CD14-positive monocyte (primary cell): ENCODE results near the gene CHD3. TPM values are rescaled to one million over a fixed set of nuclear protein-coding genes. Genes with fewer than 3 reads are reported as not detected.

Experiments
- DNase-seq, 3 donors: peaks; one replicate each; pipeline ENCODE4 v3.0.0-alpha.2; 2011 to 2022
- H2AFZ ChIP-seq: 2 replicates; pipeline ENCODE4 v1.6.0; 2012; ENCODE audit warnings: mild to moderate bottlenecking, low read depth, low read length, inconsistent platforms; ENCODE audit not compliant: insufficient read depth, poor library complexity, severe bottlenecking
- H3K27ac ChIP-seq, 2 donors: 1 replicate in 1 of 2; 2 replicates in 1 of 2; pipeline ENCODE4 v1.5.1; 2012 to 2013; ENCODE audit warnings: low read length in 2 of 2, control low read depth in 1 of 2, inconsistent platforms in 1 of 2, low read depth in 1 of 2, mild to moderate bottlenecking in 1 of 2
- H3K27me3 ChIP-seq, 2 donors: one replicate each; pipeline versions ENCODE4 v1.6.0 to v1.6.1; 2011 to 2013; ENCODE audit warnings: low read length in 2 of 2; ENCODE audit not compliant: control insufficient read depth in 2 of 2, insufficient read depth in 2 of 2
- H3K36me3 ChIP-seq, 2 donors: replicated peaks in 1 of 2; 1 replicate in 1 of 2; 2 replicates in 1 of 2; pipeline versions ENCODE4 v1.5.1 to v1.6.1; 2012 to 2013; ENCODE audit warnings: low read length in 2 of 2, control low read depth in 1 of 2, inconsistent platforms in 1 of 2, mild to moderate bottlenecking in 1 of 2; ENCODE audit not compliant: insufficient read depth in 2 of 2, control insufficient read depth in 1 of 2
- H3K4me1 ChIP-seq, 2 donors: 1 replicate in 1 of 2; 2 replicates in 1 of 2; pipeline versions ENCODE4 v1.5.1 to v1.6.1; 2012 to 2013; ENCODE audit warnings: low read length in 2 of 2, control low read depth in 1 of 2, inconsistent platforms in 1 of 2, mild to moderate bottlenecking in 1 of 2, moderate library complexity in 1 of 2; ENCODE audit not compliant: insufficient read depth in 2 of 2, control insufficient read depth in 1 of 2
- H3K4me2 ChIP-seq: replicated peaks from 2 replicates; pipeline ENCODE3; 2012; ENCODE audit warnings: low read length, moderate library complexity, mild to moderate bottlenecking; ENCODE audit not compliant: poor library complexity, severe bottlenecking; ENCODE audit errors: extremely low read depth
- H3K4me3 ChIP-seq, 3 experiments: fragments of 200-600 bp in 1 of 3; sonication (generic) in 1 of 3; replicated peaks in 1 of 3; 1 replicate in 2 of 3; 2 replicates in 1 of 3; pipeline ENCODE4 v1.5.1; 2011 to 2013; ENCODE audit warnings: low read length in 3 of 3, mild to moderate bottlenecking in 3 of 3, control low read depth in 2 of 3, low read depth in 2 of 3, inconsistent platforms in 1 of 3, moderate library complexity in 1 of 3
- H3K79me2 ChIP-seq: 2 replicates; pipeline ENCODE4 v1.6.0; 2012; ENCODE audit warnings: mild to moderate bottlenecking, control low read depth, inconsistent platforms, low read length, moderate library complexity; ENCODE audit not compliant: insufficient read depth
- H3K9ac ChIP-seq: 2 replicates; pipeline ENCODE4 v1.6.0; 2017; ENCODE audit warnings: low read length, mild to moderate bottlenecking; ENCODE audit not compliant: insufficient read depth, poor library complexity, severe bottlenecking
- H3K9me3 ChIP-seq, 2 donors: replicated peaks in 1 of 2; 1 replicate in 1 of 2; 2 replicates in 1 of 2; pipeline versions ENCODE4 v1.5.1 to v1.6.1; 2012 to 2013; ENCODE audit warnings: low read length in 2 of 2, control low read depth in 1 of 2; ENCODE audit not compliant: control insufficient read depth in 1 of 2, insufficient read depth in 1 of 2
- H4K20me1 ChIP-seq: 2 replicates; pipeline ENCODE4 v1.6.0; 2012; ENCODE audit warnings: mild to moderate bottlenecking, low read length, control low read depth, moderate library complexity; ENCODE audit not compliant: insufficient read depth
- H3K27ac Mint-ChIP-seq, 7 donors: one replicate each; pipeline ENCODE4 v1.8.0; 2020; ENCODE audit warnings: mild to moderate bottlenecking in 7 of 7, mixed read lengths in 7 of 7, moderate library complexity in 6 of 7, inconsistent platforms in 2 of 7
- H3K27me3 Mint-ChIP-seq, 3 donors: one replicate each; pipeline ENCODE4 v1.8.0; 2021 to 2022; ENCODE audit warnings: low read depth in 3 of 3, mild to moderate bottlenecking in 3 of 3, mixed read lengths in 3 of 3, moderate library complexity in 3 of 3, inconsistent platforms in 1 of 3
- H3K36me3 Mint-ChIP-seq, 2 donors: one replicate each; pipeline ENCODE4 v1.8.0; 2020; ENCODE audit warnings: mixed read lengths in 2 of 2, inconsistent platforms in 1 of 2, mild to moderate bottlenecking in 1 of 2
- H3K4me1 Mint-ChIP-seq: one replicate; pipeline ENCODE4 v1.8.0; 2020; ENCODE audit warnings: mild to moderate bottlenecking, mixed read lengths
- H3K4me3 Mint-ChIP-seq, 2 donors: one replicate each; pipeline ENCODE4 v1.8.0; 2020; ENCODE audit warnings: mild to moderate bottlenecking in 2 of 2, mixed read lengths in 2 of 2, moderate library complexity in 1 of 2
- H3K9me3 Mint-ChIP-seq, 7 donors: one replicate each; pipeline ENCODE4 v1.8.0; 2020 to 2022; ENCODE audit warnings: mixed read lengths in 7 of 7, mild to moderate bottlenecking in 6 of 7, moderate library complexity in 6 of 7, inconsistent platforms in 2 of 7
- CTCF ChIP-seq: fragments of 200-600 bp; IDR thresholded peaks from one replicate; pipeline ENCODE4 v1.8.0; 2022; ENCODE audit warnings: antibody characterized with exemption, mild to moderate bottlenecking
- WGBS: methylation state at CpG from one replicate; pipeline ENCODE4 v1.1.5; 2013; ENCODE audit warnings: missing lambda C conversion rate; ENCODE audit not compliant: insufficient coverage; 5-methylcytosine and 5-hydroxymethylcytosine counted together
- intact Hi-C, 2 donors: fragments of 100-400 bp; cut with micrococcal nuclease; formaldehyde crosslinking; loops; one replicate each; pipeline versions ENCODE4 v1.15.0 to v1.15.1; 2023
- polyA plus RNA-seq, 3 donors: library from polyadenylated mRNA; depleted of rRNA in 1 of 3; unstranded in 2 of 3; stranded (reverse) in 1 of 3; fragments of 300-500 nt in 2 of 3; fragments of >200 nt in 1 of 3; fragmentation: Illumina TruSeq in 2 of 3; gene quantifications; 1 replicate in 2 of 3; 2 replicates in 1 of 3; pipeline ENCODE4 v1.2.3, GENCODE V29; 2012 to 2021

CHD3 gene
- polyA plus RNA-seq, 3 donors, result 0.55 to 67.9 (median 0.91) TPM

- H2AFZ ChIP-seq, result peak overlapping the region; percentile 67
- intact Hi-C loops, result loop anchor here in 1 of 2 donors (2.0 kb wide), 1 partner anchor 15 kb away; no protein-coding TSS in a partner anchor
- H3K27me3 Mint-ChIP-seq, result no peaks in the 10 kb centered on the region
- H3K36me3 ChIP-seq, result no peaks in the 10 kb centered on the region
- peak overlapping the region; percentile 1 for H3K9ac ChIP-seq
- 25% methylated on average over 7 of the region's 7 CpGs for WGBS
- no peak overlapping the region for H3K4me3 Mint-ChIP-seq
- H3K79me2 ChIP-seq, result peaks cover 56% of the 10 kb centered on the region
- H3K27ac Mint-ChIP-seq, result no peak overlapping the region
- H3K36me3 Mint-ChIP-seq, result peaks cover 0 to 2% of the 10 kb centered on the region in 2 donors
- H3K4me3 ChIP-seq, result peak overlapping the region in 1 of 3 experiments; percentile 37
- peaks cover 11% of the 10 kb centered on the region for H3K4me1 Mint-ChIP-seq
- H3K9me3 Mint-ChIP-seq, result no peaks in the 10 kb centered on the region
- H3K27ac ChIP-seq, result peak overlapping the region; percentile 15 to 34
- H3K27me3 ChIP-seq, result no peaks in the 10 kb centered on the region
- no peak for TF ChIP-seq CTCF
- H4K20me1 ChIP-seq, result no peaks in the 10 kb centered on the region
- no peaks in the 10 kb centered on the region for H3K9me3 ChIP-seq
- peaks cover 48 to 62% of the 10 kb centered on the region in 2 donors for H3K4me1 ChIP-seq
- peak overlapping the region; percentile 46 for H3K4me2 ChIP-seq
- peak in 2 of 3 donors; percentile 15 to 36 for DNase-seq
These were observed 7.1 kb upstream of the CHD3 start for GRCh38 chr17:7881276-7882054.

GRCh38 chr17:7882068-7882467, 6.5 kb upstream of the CHD3 start:
- no peaks in the 10 kb centered on the region for H3K9me3 ChIP-seq
- H3K4me3 ChIP-seq, result peak overlapping the region in 1 of 3 experiments; percentile 37
- H3K79me2 ChIP-seq, result peaks cover 60% of the 10 kb centered on the region
- no CpG with 5 or more reads among the region's 7 CpGs for WGBS
- H3K27me3 ChIP-seq, result no peaks in the 10 kb centered on the region
- peaks cover 0 to 2% of the 10 kb centered on the region in 2 donors for H3K36me3 Mint-ChIP-seq
- no peaks in the 10 kb centered on the region for H3K9me3 Mint-ChIP-seq
- DNase-seq, result no peak
- no peak for TF ChIP-seq CTCF
- no peak overlapping the region for H3K9ac ChIP-seq
- no peaks in the 10 kb centered on the region for H3K36me3 ChIP-seq
- intact Hi-C loops, result no loop called here
- H4K20me1 ChIP-seq, result no peaks in the 10 kb centered on the region
- H3K27ac ChIP-seq, result peak overlapping the region; percentile 15 to 34
- H3K4me1 ChIP-seq, result peaks cover 52 to 63% of the 10 kb centered on the region in 2 donors
- peak overlapping the region; percentile 46 for H3K4me2 ChIP-seq
- H3K27ac Mint-ChIP-seq, result no peak overlapping the region
- H3K4me3 Mint-ChIP-seq, result no peak overlapping the region
- peaks cover 7% of the 10 kb centered on the region for H3K4me1 Mint-ChIP-seq
- no peaks in the 10 kb centered on the region for H3K27me3 Mint-ChIP-seq
- H2AFZ ChIP-seq, result peak overlapping the region; percentile 67
